ENCODE measurements around the gene TTLL11.

Gene TTLL11

GRCh38 chr9:121866927-121867326 lies 226.2 kb downstream of the TTLL11 start:
- Histone ChIP-seq H3K4me3 (ENCODE audit: low read length) (no peak overlapping the region), H3K4me1 (ENCODE audit: control insufficient read depth, insufficient read depth, low read length) (no peaks in the 10 kb centered on the region), H3K36me3 (ENCODE audit: control insufficient read depth, insufficient read depth, low read length) (no peaks in the 10 kb centered on the region), H3K27me3 (ENCODE audit: control insufficient read depth, insufficient read depth, low read length) (no peaks in the 10 kb centered on the region), H3K9ac (ENCODE audit: low read length) (no peak overlapping the region), H3K27ac (ENCODE audit: low read depth, low read length) (no peak overlapping the region)

GRCh38 chr9:121865884-121866283 lies 227.2 kb downstream of the TTLL11 start:
- no peak overlapping the region for H3K4me3 ChIP-seq (ENCODE audit: low read length)
- H3K27me3 ChIP-seq (ENCODE audit: control insufficient read depth, insufficient read depth, low read length) = no peaks in the 10 kb centered on the region
- H3K9ac ChIP-seq (ENCODE audit: low read length) = no peak overlapping the region
- no peaks in the 10 kb centered on the region for H3K36me3 ChIP-seq (ENCODE audit: control insufficient read depth, insufficient read depth, low read length)
- no peak overlapping the region for H3K27ac ChIP-seq (ENCODE audit: low read depth, low read length)
- H3K4me1 ChIP-seq (ENCODE audit: control insufficient read depth, insufficient read depth, low read length) = no peaks in the 10 kb centered on the region

- no peaks in the 10 kb centered on the region for H3K36me3 ChIP-seq (ENCODE audit: control insufficient read depth, insufficient read depth, low read length)
- no peak overlapping the region for H3K4me3 ChIP-seq (ENCODE audit: low read length)
- no peak overlapping the region for H3K9ac ChIP-seq (ENCODE audit: low read length)
- no peaks in the 10 kb centered on the region for H3K27me3 ChIP-seq (ENCODE audit: control insufficient read depth, insufficient read depth, low read length)
- H3K4me1 ChIP-seq (ENCODE audit: control insufficient read depth, insufficient read depth, low read length) = no peaks in the 10 kb centered on the region
- no peak overlapping the region for H3K27ac ChIP-seq (ENCODE audit: low read depth, low read length)
Measured at GRCh38 chr9:121865060-121865459, 228.0 kb downstream of the TTLL11 start.

- no peak overlapping the region for H3K9ac ChIP-seq (ENCODE audit: low read length)
- H3K27ac ChIP-seq (ENCODE audit: low read depth, low read length) = no peak overlapping the region
- no peaks in the 10 kb centered on the region for H3K27me3 ChIP-seq (ENCODE audit: control insufficient read depth, insufficient read depth, low read length)
- no peaks in the 10 kb centered on the region for H3K4me1 ChIP-seq (ENCODE audit: control insufficient read depth, insufficient read depth, low read length)
- no peaks in the 10 kb centered on the region for H3K36me3 ChIP-seq (ENCODE audit: control insufficient read depth, insufficient read depth, low read length)
- H3K4me3 ChIP-seq (ENCODE audit: low read length) = no peak overlapping the region
Measured at GRCh38 chr9:121863955-121864354, 229.2 kb downstream of the TTLL11 start.

- Histone ChIP-seq H3K9ac (ENCODE audit: low read length) (no peak overlapping the region), H3K27me3 (ENCODE audit: control insufficient read depth, insufficient read depth, low read length) (no peaks in the 10 kb centered on the region), H3K4me3 (ENCODE audit: low read length) (no peak overlapping the region), H3K36me3 (ENCODE audit: control insufficient read depth, insufficient read depth, low read length) (no peaks in the 10 kb centered on the region), H3K4me1 (ENCODE audit: control insufficient read depth, insufficient read depth, low read length) (no peaks in the 10 kb centered on the region), H3K27ac (ENCODE audit: low read depth, low read length) (no peak overlapping the region)
Measured at GRCh38 chr9:121862371-121863332, 230.5 kb downstream of the TTLL11 start.

- Histone ChIP-seq H3K9ac (ENCODE audit: low read length) (no peak overlapping the region), H3K4me3 (ENCODE audit: low read length) (no peak overlapping the region)
Measured at GRCh38 chr9:121861501-121862180, 231.5 kb downstream of the TTLL11 start.

GRCh38 chr9:121860744-121861143 lies 232.4 kb downstream of the TTLL11 start:
- Histone ChIP-seq H3K27me3 (ENCODE audit: control insufficient read depth, insufficient read depth, low read length) (no peaks in the 10 kb centered on the region), H3K4me1 (ENCODE audit: control insufficient read depth, insufficient read depth, low read length) (no peaks in the 10 kb centered on the region), H3K9ac (ENCODE audit: low read length) (no peak overlapping the region), H3K36me3 (ENCODE audit: control insufficient read depth, insufficient read depth, low read length) (no peaks in the 10 kb centered on the region), H3K27ac (ENCODE audit: low read depth, low read length) (no peak overlapping the region), H3K4me3 (ENCODE audit: low read length) (no peak overlapping the region)

More at GRCh38 chr9:121861501-121862180, 231.5 kb downstream of the TTLL11 start:
- Histone ChIP-seq H3K36me3 (ENCODE audit: control insufficient read depth, insufficient read depth, low read length) (no peaks in the 10 kb centered on the region), H3K27ac (ENCODE audit: low read depth, low read length) (no peak overlapping the region), H3K4me1 (ENCODE audit: control insufficient read depth, insufficient read depth, low read length) (no peaks in the 10 kb centered on the region), H3K27me3 (ENCODE audit: control insufficient read depth, insufficient read depth, low read length) (no peaks in the 10 kb centered on the region)

GRCh38 chr9:121860213-121860612 lies 232.9 kb downstream of the TTLL11 start:
- H3K9ac ChIP-seq (ENCODE audit: low read length) = no peak overlapping the region
- H3K27ac ChIP-seq (ENCODE audit: low read depth, low read length) = no peak overlapping the region
- no peaks in the 10 kb centered on the region for H3K36me3 ChIP-seq (ENCODE audit: control insufficient read depth, insufficient read depth, low read length)

GRCh38 chr9:121859646-121860045 lies 233.5 kb downstream of the TTLL11 start:
- Histone ChIP-seq H3K9ac (ENCODE audit: low read length) (no peak overlapping the region), H3K4me1 (ENCODE audit: control insufficient read depth, insufficient read depth, low read length) (no peaks in the 10 kb centered on the region), H3K27me3 (ENCODE audit: control insufficient read depth, insufficient read depth, low read length) (no peaks in the 10 kb centered on the region), H3K27ac (ENCODE audit: low read depth, low read length) (no peak overlapping the region), H3K36me3 (ENCODE audit: control insufficient read depth, insufficient read depth, low read length) (no peaks in the 10 kb centered on the region), H3K4me3 (ENCODE audit: low read length) (no peak overlapping the region)

More at GRCh38 chr9:121860213-121860612, 232.9 kb downstream of the TTLL11 start:
- H3K4me1 ChIP-seq (ENCODE audit: control insufficient read depth, insufficient read depth, low read length) = no peaks in the 10 kb centered on the region
- H3K4me3 ChIP-seq (ENCODE audit: low read length) = no peak overlapping the region
- no peaks in the 10 kb centered on the region for H3K27me3 ChIP-seq (ENCODE audit: control insufficient read depth, insufficient read depth, low read length)

GRCh38 chr9:121858788-121859187 lies 234.3 kb downstream of the TTLL11 start:
- Histone ChIP-seq H3K4me3 (ENCODE audit: low read length) (no peak overlapping the region), H3K27me3 (ENCODE audit: control insufficient read depth, insufficient read depth, low read length) (no peaks in the 10 kb centered on the region), H3K36me3 (ENCODE audit: control insufficient read depth, insufficient read depth, low read length) (no peaks in the 10 kb centered on the region), H3K27ac (ENCODE audit: low read depth, low read length) (no peak overlapping the region), H3K4me1 (ENCODE audit: control insufficient read depth, insufficient read depth, low read length) (no peaks in the 10 kb centered on the region), H3K9ac (ENCODE audit: low read length) (no peak overlapping the region)

- Histone ChIP-seq H3K36me3 (ENCODE audit: control insufficient read depth, insufficient read depth, low read length) (no peaks in the 10 kb centered on the region), H3K9ac (ENCODE audit: low read length) (no peak overlapping the region), H3K4me1 (ENCODE audit: control insufficient read depth, insufficient read depth, low read length) (no peaks in the 10 kb centered on the region), H3K4me3 (ENCODE audit: low read length) (no peak overlapping the region), H3K27me3 (ENCODE audit: control insufficient read depth, insufficient read depth, low read length) (no peaks in the 10 kb centered on the region), H3K27ac (ENCODE audit: low read depth, low read length) (no peak overlapping the region)
Measured at GRCh38 chr9:121857928-121858327, 235.2 kb downstream of the TTLL11 start.

GRCh38 chr9:121855476-121855875 lies 237.6 kb downstream of the TTLL11 start:
- Histone ChIP-seq H3K36me3 (ENCODE audit: control insufficient read depth, insufficient read depth, low read length) (no peaks in the 10 kb centered on the region), H3K4me3 (ENCODE audit: low read length) (no peak overlapping the region), H3K9ac (ENCODE audit: low read length) (no peak overlapping the region), H3K27ac (ENCODE audit: low read depth, low read length) (no peak overlapping the region), H3K4me1 (ENCODE audit: control insufficient read depth, insufficient read depth, low read length) (no peaks in the 10 kb centered on the region), H3K27me3 (ENCODE audit: control insufficient read depth, insufficient read depth, low read length) (no peaks in the 10 kb centered on the region)
